GM23338 (cell line): ENCODE measurements around the gene FNDC3B. TPM values are rescaled to one million over a fixed set of nuclear protein-coding genes. Genes with fewer than 3 reads are reported as not detected.
"Not testable (repeated sequence)": the region's sequence is repeated elsewhere in the genome, so short reads cannot be mapped to it uniquely, and the experiment has no call there.

Experiments used
- ATAC-seq: fragments of 200-7000 bp; cut with Tn5 transposase; 3 replicates; pipeline ENCODE4 v1.9.1; 2020
- DNase-seq: peaks from one replicate; pipeline ENCODE4 v3.0.0-alpha.2; 2015; ENCODE audit warnings: low spot score
- H2AFZ ChIP-seq: fragments of 200-600 bp; sonication (generic); 2 replicates; pipeline ENCODE4 v1.8.0; 2016; ENCODE audit warnings: antibody characterized with exemption, mild to moderate bottlenecking, moderate library complexity
- H3F3A ChIP-seq: fragments of 200-600 bp; sonication (generic); replicated peaks from 2 replicates; pipeline ENCODE4 v1.8.0; 2017; ENCODE audit warnings: antibody characterized with exemption, mixed run types, low read depth
- H3K27ac ChIP-seq: fragments of 200-600 bp; sonication (generic); 2 replicates; pipeline ENCODE4 v1.6.1; 2016; ENCODE audit warnings: low read depth
- H3K27me3 ChIP-seq: fragments of 200-600 bp; sonication (generic); 2 replicates; pipeline ENCODE4 v1.8.0; 2016; ENCODE audit warnings: mild to moderate bottlenecking, mixed run types, moderate library complexity; ENCODE audit not compliant: insufficient read depth
- H3K36me3 ChIP-seq: fragments of 200-600 bp; sonication (generic); 2 replicates; pipeline ENCODE4 v1.8.0; 2016; ENCODE audit warnings: mild to moderate bottlenecking; ENCODE audit not compliant: insufficient read depth
- H3K4me1 ChIP-seq: fragments of 200-600 bp; sonication (generic); 2 replicates; pipeline ENCODE4 v1.8.0; 2016; ENCODE audit warnings: mild to moderate bottlenecking, moderate library complexity; ENCODE audit not compliant: insufficient read depth
- H3K4me2 ChIP-seq: fragments of 200-600 bp; sonication (generic); 2 replicates; pipeline ENCODE4 v1.7.1; 2017; ENCODE audit warnings: mixed run types
- H3K4me3 ChIP-seq: fragments of 200-600 bp; sonication (generic); 2 replicates; pipeline ENCODE4 v1.6.1; 2016; ENCODE audit warnings: mixed run types
- H3K79me2 ChIP-seq: fragments of 200-600 bp; sonication (generic); replicated peaks from 2 replicates; pipeline ENCODE4 v1.8.0; 2017; ENCODE audit warnings: mild to moderate bottlenecking; ENCODE audit not compliant: insufficient read depth
- H3K9me2 ChIP-seq: fragments of 200-600 bp; sonication (generic); 2 replicates; pipeline ENCODE4 v1.8.0; 2017; ENCODE audit not compliant: insufficient read depth
- H4K20me1 ChIP-seq: fragments of 200-600 bp; sonication (generic); replicated peaks from 2 replicates; pipeline ENCODE4 v1.8.0; 2017; ENCODE audit warnings: mild to moderate bottlenecking; ENCODE audit not compliant: insufficient read depth
- H3K27ac Mint-ChIP-seq: 2 replicates; pipeline ENCODE4 v1.8.0; 2020; ENCODE audit warnings: inconsistent platforms, mild to moderate bottlenecking, moderate library complexity, mixed read lengths
- H3K27me3 Mint-ChIP-seq: 3 replicates; pipeline ENCODE4 v1.8.0; 2022; ENCODE audit warnings: low read depth, mild to moderate bottlenecking, moderate library complexity, mixed read lengths, inconsistent platforms; ENCODE audit not compliant: insufficient read depth, poor library complexity
- H3K36me3 Mint-ChIP-seq: 3 replicates; pipeline ENCODE4 v1.8.0; 2021; ENCODE audit warnings: low read depth, mild to moderate bottlenecking, inconsistent platforms, moderate library complexity, mixed read lengths
- H3K4me1 Mint-ChIP-seq: 3 replicates; pipeline ENCODE4 v1.8.0; 2020; ENCODE audit warnings: mild to moderate bottlenecking, inconsistent platforms, mixed read lengths
- H3K4me3 Mint-ChIP-seq: 3 replicates; pipeline ENCODE4 v1.8.0; 2021; ENCODE audit warnings: moderate library complexity, mild to moderate bottlenecking, inconsistent platforms, mixed read lengths
- H3K9me3 Mint-ChIP-seq: 3 replicates; pipeline ENCODE4 v1.8.0; 2020; ENCODE audit warnings: moderate library complexity, mild to moderate bottlenecking, inconsistent platforms, mixed read lengths
- EZH2phosphoT487 ChIP-seq: fragments of 200-600 bp; sonication (generic); IDR thresholded peaks from one replicate; pipeline ENCODE4 v1.8.1; 2018; ENCODE audit warnings: antibody characterized with exemption; ENCODE audit not compliant: unreplicated experiment
- JUNB ChIP-seq: IDR thresholded peaks from one replicate; pipeline ENCODE4 v1.6.1; 2016; ENCODE audit warnings: antibody characterized with exemption; ENCODE audit not compliant: unreplicated experiment
- ZNF114 ChIP-seq: fragments of 250-450 bp; sonication (Bioruptor Pico); IDR thresholded peaks from 2 replicates; pipeline ENCODE4 v1.5.0; 2020; ENCODE audit warnings: mild to moderate bottlenecking, moderate library complexity
- ZNF331 ChIP-seq: fragments of 250-450 bp; sonication (Bioruptor Pico); IDR thresholded peaks from 2 replicates; pipeline ENCODE4 v1.5.0; 2020; ENCODE audit warnings: low read depth, mild to moderate bottlenecking, moderate library complexity
- ZNF462 ChIP-seq: fragments of 250-450 bp; sonication (Bioruptor Pico); IDR thresholded peaks from 2 replicates; pipeline ENCODE4 v1.5.0; 2020; ENCODE audit warnings: mild to moderate bottlenecking, moderate library complexity
- polyA plus RNA-seq: library from polyadenylated mRNA; unstranded; fragments of >200 nt; fragmentation: Nextera tagmentation; extraction: Ambion mirVana; gene quantifications from 2 replicates; pipeline ENCODE4 v1.2.1, GENCODE V29; 2016
- total RNA-seq: library from RNA; depleted of rRNA; stranded (reverse); fragments of >200 nt; shearing (Covaris generic); gene quantifications from 2 replicates; pipeline ENCODE4 v1.2.3, GENCODE V29; 2014

Gene FNDC3B
- total and polyA plus RNA-seq, 2 experiments from 2014 or later, result 19.1 to 55.4 TPM

GRCh38 chr3:172367205-172368105 is 328.1 kb downstream of the FNDC3B start:
- Mint-ChIP-seq H3K4me1 (peaks cover 33% of the 10 kb centered on the region), H3K36me3 (peaks cover 12% of the 10 kb centered on the region), H3K27ac (0 out of 2 replicates have a peak overlapping the region, but pooled peaks have one; percentile 64), H3K4me3 (no peak overlapping the region), H3K9me3 (no peaks in the 10 kb centered on the region), H3K27me3 (peaks cover 1% of the 10 kb centered on the region)
- no peaks in the 10 kb centered on the region for H3K27me3 ChIP-seq
- no peaks in the 10 kb centered on the region for H3F3A ChIP-seq
- no peak overlapping the region for H3K4me3 ChIP-seq
- no peaks in the 10 kb centered on the region for H3K9me2 ChIP-seq
- no peak overlapping the region for H3K4me2 ChIP-seq
- no peak for DNase-seq
- peaks cover 16% of the 10 kb centered on the region; the same call in 1 of the 2 replicates for H3K4me1 ChIP-seq
- H3K27ac ChIP-seq, result no peak overlapping the region
- no peak for TF ChIP-seq ZNF462 (CRISPR knock-in tag)
- TF ChIP-seq JUNB, result no peak
- no peak for TF ChIP-seq ZNF114
- TF ChIP-seq EZH2phosphoT487, result no peak
- no peak for TF ChIP-seq ZNF331 (CRISPR knock-in tag)
- H3K36me3 ChIP-seq, result no peaks in the 10 kb centered on the region
- H3K79me2 ChIP-seq, result no peaks in the 10 kb centered on the region
- H4K20me1 ChIP-seq, result no peaks in the 10 kb centered on the region
- no peak overlapping the region for H2AFZ ChIP-seq
- no peak for ATAC-seq

GRCh38 chr3:172368556-172368955 is 329.2 kb downstream of the FNDC3B start:
- not testable (repeated sequence) for H4K20me1 ChIP-seq, H3K27me3 ChIP-seq, H3K9me3 Mint-ChIP-seq, H2AFZ ChIP-seq, H3K9me2 ChIP-seq, H3K27ac Mint-ChIP-seq, H3K36me3 ChIP-seq, H3K4me3 ChIP-seq, H3K27ac ChIP-seq, ATAC-seq, H3K4me2 ChIP-seq, H3F3A ChIP-seq, H3K4me3 Mint-ChIP-seq, DNase-seq, H3K27me3 Mint-ChIP-seq, H3K79me2 ChIP-seq
- H3K4me1 ChIP-seq, result peaks cover 16% of the 10 kb centered on the region; the same call in 1 of the 2 replicates
- Mint-ChIP-seq H3K36me3 (peaks cover 11% of the 10 kb centered on the region; the same call in 1 of the 3 replicates), H3K4me1 (peaks cover 32% of the 10 kb centered on the region)
